HG03095 (cell line): Measurements from ENCODE around the gene VIPAS39.
"Not testable (repeated sequence)": the region's sequence is repeated elsewhere in the genome, so short reads cannot be mapped to it uniquely, and the experiment has no call there.

Experiments
- ATAC-seq: cut with Tn5 transposase; IDR thresholded peaks from one replicate; pipeline ENCODE4 v1.9.1; 2021; ENCODE audit warnings: moderate library complexity; ENCODE audit not compliant: unreplicated experiment

Gene VIPAS39

DNA sequence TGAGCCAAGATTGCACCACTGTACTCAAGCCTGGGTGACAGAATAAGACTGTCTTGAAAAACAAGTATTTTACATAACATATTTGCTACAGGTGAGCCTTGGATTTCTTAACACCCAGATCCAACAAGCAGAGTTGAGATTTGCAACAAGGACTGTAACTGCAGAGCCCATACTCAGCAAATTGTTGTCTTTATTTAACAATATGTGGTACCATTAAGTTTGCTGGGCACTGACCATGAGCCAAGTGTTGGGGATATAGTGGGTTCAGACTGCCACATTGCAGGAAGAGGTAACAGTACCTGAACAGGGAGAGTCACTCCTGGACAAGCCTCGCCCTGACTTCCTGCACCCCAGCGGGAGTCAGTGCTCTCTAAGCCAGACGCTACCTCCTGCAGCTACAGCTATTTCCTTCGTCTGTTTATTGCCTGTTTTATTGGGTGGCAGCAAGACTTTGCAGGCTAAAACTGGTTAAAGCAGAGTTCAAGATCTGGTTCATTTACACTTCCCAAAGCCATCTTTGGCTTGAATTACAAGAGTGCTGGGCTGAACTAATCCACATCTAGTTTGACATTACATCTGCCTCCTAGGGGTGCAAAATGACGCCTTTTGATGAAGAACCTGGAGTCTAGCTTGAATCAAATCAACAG, 12.9 kb upstream of the VIPAS39 start:
- no peak for ATAC-seq

DNA sequence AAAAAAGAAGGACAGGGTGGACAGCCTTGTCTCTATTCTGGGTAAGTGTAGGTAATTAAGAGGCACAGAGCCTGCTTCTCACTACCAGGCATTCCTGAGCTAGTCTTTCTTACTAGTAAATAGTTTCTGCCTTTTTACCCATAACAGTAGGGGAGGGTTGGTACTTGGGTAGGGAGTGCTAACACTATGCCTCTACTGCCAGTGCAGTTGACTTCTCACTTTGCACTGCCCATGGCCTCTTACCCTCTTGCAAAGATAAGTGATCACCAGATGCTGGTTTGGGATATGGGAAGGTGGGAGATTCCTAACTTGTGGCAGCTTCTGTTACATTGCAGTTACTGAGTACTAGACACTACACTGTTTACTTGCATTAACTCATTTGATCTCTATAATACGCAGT, 12.1 kb upstream of the VIPAS39 start:
- ATAC-seq: no peak

DNA sequence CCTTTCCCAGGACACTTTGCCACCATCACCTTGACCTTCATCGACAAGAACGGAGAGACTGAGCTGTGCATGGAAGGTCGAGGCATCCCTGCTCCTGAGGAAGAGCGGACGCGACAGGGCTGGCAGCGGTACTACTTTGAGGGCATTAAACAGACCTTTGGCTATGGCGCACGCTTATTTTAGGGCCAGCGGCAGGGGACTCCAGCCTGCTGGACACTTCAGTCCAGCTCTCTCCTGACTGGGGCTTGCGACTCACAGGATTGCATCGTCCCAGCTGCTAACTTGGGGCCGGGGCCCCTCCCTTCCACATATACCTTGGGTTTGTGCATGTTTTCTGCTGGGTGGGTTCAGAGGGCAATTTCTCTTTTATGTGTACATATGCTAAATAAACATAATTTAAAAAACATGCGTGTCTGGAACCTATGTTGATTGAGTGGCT, 11.7 kb upstream of the VIPAS39 start:
- ATAC-seq: no peak

DNA sequence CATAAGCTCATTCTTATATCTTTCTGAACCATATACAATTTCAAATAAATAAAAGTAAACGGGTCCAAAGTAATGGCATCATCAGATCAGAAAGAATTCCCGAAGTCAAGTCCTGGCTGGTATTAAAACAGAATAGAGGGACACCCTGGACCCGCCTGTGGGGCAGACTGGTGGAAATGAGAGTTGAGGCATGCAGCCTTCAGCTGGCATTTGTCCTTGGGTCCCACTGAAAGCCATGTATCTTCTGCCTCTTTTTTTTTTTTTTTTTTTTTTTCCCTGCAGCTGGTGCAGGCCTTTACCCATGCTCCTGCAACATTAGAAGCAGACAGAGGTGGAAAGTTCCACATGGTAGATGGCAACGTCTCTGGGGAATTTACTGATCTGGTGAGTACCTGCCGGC, 10.4 kb upstream of the VIPAS39 start:
- no peak for ATAC-seq

DNA sequence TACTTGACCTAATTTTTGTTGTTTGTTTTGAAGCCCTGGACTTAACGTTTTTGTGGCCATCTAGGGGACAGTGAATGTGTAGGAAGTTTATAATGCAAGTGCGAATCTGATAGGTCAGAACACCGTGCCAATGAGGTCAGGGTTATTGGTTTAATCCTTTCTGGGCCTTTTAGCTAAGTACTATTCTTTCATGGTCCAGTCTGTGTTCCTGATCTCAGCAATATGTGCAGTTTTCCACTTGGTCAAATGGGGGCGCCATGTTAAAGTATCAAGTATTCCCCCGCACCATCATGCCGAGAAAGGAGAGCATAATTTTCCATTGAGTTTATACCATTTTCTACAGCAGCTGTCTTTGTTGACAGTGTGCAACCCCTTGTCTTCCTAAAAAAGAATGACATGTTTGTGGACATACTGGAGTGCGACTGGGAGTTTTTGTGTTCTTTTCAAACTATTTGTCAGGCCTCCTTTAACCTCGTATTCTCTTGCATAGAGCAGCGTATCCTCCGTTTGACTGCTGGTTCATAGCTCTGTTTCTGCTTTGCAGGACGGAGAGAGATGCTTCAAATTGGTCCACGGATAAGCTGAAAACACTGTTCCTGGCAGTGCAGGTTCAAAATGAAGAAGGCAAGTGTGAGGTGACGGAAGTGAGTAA, 1.8 kb upstream of the VIPAS39 start:
- no peak for ATAC-seq

DNA sequence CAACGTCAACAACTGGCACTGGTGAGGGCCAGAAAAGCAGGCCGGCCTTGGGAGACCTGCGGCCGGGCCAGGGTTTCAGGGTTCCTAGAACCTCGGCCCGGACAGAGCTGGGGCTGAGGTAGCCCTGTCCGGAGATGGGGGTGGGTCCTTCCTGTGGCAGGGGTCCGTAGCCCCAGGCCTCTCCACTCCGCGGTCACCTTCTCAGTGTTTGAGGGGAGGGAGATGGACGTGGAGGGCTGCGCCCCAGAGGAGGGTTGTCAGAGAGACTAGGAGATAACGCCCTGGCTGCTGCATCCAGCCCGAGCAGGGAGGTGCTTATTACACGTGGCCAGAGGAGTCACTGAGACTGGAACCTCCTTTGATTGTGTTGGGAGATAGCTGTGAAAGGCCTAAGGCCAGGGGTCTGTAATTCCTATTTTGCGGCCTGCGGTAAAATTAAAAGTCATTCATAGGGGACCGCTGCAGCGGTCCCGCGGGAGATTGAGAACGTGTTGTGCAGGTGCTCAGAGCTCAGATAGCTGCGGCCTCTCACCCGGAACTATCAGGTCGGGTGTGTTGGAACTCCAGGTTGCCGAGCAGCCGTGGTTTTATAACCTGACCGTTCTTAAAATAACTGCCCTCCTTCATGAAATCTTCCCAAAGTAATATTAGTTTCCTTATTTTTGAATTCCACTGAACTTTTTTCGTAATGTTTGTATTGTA, 999 bp upstream of the VIPAS39 start:
- peak; percentile 18 for ATAC-seq

DNA sequence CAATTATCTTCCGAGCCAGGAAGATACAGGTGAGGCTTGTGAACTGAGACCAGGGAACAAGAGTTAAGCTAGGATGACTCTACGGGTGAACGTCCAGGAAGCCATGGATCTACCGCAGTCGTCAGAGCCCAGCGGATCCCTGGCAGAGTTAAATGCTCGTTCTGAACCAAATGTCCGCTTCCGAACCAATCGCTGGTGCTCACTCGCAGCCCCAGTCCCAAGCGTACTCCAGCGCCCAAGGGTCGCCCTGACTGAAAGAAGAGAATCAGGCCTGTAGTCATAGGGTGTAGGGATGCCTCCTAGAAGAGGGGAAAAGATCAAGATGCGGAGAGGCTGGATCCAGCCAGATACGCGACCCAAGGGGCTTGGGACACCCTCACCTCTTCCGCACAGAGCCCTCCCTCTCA, 283 bp downstream of the VIPAS39 start:
- peak; percentile 9 for ATAC-seq

DNA sequence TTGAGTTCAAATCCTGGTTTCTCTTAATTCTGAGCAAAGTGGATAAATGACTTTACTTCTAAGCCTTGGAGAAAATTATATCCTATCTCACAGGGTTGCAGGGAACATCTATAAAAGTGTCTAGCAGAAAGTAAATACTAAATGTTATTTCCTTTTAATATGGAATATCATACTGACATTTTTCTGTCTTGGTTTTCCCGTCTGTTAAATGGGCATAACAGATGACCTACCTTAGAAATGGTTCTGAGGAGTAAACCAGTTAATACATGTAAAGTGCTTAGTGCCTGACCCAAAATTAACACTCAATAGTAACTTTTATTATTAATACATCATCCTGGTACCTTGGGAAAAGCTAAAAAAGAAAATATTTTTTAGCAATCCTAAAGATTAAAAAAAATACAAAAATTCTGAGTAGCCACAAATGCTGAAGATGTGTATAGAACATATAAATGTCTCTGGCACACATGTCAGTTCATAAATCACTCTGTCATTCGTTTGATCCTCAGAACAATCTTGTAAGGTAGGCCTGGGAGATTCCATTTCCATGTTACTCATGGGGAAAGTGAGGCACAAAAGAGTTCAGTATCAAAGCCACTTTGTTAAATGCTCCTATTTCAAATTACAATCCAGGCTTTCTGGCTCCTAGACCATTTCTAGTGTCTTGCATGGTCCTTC, 1.3 kb downstream of the VIPAS39 start:
- no peak for ATAC-seq

DNA sequence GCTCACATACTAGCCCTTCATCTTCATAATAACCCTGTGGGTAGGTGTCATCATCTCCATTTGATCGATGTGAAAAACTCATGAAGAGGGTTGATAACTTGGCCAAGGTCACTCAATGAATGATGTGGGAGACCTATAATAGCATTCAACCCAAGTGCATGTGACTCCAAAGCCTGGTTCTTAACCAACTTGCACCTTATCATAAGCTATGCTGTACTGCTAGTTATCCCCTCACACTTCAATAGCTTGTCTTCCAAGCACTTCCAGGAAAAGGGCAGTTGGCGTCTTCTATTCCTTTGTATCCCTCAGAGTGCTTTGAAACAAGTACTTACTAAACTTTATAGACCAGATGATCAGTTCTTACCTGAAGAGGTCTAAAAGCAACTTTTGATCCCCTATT, 15.2 kb downstream of the VIPAS39 start:
- ATAC-seq: no peak

DNA sequence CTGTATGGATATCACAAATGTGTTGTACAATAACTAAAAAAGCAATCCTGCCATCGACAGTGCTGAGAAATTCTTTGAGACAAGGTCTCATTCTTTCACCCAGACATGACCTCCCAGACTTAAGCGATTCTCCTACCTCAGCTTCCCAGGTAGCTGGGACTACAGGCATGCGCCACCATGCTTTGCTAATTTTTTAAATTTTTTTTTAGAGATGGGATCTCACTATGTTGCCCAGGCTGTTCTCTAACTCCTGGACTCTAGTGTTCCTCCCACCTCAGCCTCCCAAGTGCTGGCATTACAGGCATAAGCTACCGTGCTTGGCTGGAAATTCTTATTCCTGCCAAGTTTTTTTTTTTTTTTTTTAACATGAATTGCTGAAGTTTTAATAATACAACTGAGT, 17.5 kb downstream of the VIPAS39 start:
- ATAC-seq: no peak

DNA sequence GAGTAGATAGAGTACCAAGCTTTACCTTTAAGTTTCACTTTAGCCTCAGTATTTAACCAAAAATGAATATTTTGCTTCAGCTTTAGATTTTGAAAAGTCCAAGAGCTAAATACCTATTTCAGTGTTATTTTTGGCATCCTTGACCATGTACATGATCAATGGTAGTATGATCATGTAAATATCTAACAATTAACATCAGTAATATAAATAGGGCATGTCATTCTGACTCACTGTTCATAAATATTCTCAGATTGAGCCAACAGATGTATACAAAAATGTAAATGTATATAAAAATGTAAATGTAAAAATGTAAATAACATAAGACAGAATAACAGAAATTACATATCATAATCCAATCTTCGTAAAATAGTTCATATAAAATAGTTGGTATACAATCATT, 18.8 kb downstream of the VIPAS39 start:
- no peak for ATAC-seq

DNA sequence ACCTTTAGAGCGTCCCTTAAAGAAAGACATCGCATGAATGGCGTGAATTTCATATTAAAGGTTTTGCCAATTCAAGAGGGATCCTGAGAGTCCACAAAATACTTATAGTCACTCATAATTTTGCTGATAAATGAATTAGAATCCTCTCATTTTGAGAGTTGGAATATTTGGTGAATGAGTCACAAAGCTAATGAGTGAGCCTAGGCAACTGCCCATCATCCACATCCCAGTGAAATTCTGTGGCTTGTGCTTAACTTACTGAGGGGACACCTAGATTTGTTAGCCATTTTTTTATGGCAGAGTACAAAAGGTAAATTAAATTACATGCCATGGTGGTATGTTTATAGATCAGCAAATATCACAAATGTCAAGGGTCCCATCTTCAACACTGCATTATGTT, 21.4 kb downstream of the VIPAS39 start:
- no peak for ATAC-seq

DNA sequence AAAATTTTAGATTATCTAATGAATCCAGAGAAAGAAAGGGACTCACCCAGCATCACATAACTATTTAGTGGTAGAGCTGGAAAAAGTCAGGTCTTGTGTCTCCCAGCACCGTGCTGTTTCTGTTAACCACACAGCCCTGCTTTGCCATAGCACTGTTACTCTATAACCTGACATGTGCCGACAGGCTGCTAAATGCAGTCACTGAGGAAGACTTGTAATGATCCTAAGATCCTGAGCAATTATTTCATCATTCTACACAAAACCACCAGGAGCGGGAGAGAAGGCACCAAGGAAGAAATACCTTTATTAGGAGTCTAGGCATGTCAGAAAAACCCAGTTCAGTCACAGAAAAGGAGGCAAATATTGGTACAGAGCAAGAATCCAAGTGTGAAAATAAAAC, 31.0 kb downstream of the VIPAS39 start:
- ATAC-seq: no peak

DNA sequence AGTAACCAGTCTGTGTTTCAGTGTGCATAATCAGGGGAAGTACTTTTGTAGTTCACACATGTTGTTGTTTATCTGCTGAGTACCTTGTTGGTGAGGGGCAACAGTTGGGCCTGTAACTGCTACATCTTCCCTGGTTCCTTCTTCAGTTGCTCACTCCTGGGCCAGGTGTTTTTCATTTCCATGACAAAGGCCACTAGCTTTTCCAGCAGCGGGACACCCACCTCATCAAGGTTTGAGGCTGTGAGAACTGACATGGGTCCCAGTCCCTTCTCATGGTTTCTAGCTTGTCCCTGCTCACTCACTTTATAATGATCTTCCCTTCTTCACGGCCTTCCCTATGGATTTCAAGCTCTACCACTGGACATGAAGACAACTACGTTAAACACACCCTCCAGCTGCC, 32.5 kb downstream of the VIPAS39 start:
- ATAC-seq: no peak

DNA sequence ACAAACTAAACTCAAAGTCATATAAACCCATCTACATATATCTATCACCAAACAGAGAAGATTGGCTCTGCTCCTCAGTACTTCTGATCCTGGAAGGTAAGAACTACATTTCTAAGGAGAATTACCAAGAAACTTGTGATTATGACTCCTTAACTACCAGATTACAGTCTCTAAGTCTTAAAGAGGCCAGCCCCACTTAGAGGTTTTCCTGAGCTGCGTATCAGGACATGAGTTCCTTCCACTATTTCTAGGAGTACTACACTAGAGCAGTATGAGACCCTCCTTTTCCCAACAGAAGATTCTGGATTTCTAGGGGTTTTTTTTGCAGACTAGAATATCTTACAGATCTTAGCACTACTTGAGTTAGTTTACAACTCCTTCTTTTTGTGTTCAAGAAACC, 34.0 kb downstream of the VIPAS39 start, which contains the start of gene NOXRED1:
TSS of gene NOXRED1 (minus strand) at position 101 of the 400 bp plus-strand sequence. CDS start 634 bp downstream, outside the sequence.
- ATAC-seq: no peak

DNA sequence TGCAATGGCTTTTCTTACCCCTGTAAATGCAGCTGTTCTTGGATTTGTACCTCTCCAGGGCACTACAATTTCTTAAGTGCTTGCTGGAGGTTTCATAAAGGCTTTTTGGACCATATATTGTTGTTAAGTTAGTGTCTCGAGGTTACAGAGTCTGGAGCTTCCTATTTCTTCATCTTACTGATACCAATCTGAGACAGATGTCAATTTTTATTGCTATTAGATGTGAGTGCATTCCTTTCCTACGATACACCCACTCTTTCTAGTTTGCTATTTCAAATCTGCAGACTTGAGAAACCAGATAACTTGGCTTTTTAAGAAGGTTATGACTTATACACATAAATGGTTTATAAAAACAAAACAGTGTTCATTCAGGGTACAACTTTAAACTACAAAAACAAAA, 36.2 kb downstream of the VIPAS39 start:
- no peak for ATAC-seq

DNA sequence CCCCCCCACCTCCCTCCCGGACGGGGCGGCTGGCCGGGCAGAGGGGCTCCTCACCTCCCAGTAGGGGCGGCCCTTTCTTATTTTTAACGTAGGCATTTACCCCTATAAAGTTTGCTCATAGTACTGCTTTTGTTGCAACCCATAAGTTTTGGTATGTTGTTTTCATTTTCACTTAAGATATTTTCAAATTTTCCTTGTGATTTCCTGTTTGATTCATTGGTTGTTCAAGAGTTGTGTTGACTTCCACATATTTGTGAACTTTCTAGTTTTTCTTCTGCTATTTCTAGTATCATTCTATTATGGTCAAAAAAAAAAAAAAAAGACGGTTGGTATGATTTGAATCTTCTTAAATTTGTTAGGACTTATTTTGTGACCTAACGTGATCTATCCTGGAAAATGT, 40.6 kb downstream of the VIPAS39 start:
- ATAC-seq: no peak

DNA sequence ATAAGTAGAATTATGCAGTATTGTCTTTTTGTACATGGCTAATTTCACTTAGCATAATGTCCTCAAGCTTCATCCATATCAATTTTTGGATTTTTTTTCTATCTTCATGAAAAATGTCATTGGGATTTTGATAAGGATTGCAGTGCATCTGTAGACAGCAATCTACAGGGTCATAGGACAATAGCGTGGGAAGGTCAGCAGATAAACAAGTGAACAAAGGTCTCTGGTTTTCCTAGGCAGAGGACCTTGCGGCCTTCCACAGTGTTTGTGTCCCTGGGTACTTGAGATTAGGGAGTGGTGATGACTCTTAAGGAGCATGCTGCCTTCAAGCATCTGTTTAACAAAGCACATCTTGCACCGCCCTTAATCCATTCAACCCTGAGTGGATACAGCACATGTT, 41.3 kb downstream of the VIPAS39 start:
- not testable (repeated sequence) for ATAC-seq

DNA sequence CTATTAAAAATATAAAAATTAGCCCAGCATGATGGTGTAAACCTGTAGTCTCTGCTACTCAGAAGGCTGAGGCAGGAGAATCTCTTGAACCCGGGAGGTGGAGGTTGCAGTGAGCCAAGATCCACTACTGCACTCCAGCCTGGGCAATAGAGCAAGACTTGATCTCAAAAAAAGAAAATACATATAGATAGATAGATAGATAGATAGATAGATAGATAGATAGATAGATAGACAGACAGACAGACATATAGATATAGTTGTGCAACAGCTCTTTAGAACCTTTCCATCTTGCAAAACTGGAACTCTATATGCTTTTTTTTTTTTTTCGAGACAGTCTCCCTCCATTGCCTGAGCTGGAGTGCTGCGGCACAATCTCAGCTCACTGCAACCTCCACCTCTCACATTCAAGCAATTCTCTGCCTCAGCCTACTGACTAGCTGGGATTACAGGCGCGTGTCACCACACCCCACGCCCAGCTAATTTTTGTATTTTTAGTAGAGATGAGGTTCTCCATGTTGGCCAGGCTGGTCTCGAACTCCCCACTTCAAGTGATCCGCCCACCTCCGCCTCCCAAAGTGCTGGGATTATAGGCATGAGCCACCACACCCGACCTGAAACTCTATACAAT, 41.9 kb downstream of the VIPAS39 start:
- not testable (repeated sequence) for ATAC-seq

DNA sequence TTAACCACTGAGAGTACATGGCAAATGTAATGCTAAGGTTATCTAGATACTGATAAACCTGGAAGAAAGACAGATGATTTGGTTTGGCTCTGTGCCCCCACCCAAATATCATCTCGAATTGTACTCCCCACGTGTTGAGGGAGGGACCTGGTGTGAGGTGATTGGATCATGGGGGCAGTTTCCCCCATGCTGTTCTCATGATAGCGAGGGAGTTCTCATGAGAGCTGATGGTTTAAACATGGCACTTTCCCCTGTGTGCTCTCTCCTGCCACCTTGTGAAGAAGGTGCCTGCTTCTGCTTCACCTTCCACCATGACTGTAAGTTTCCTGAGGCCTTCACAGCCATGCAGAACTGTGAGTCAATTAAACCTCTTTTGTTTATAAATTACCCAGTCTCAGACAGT, 48.3 kb downstream of the VIPAS39 start:
- ATAC-seq: no peak

DNA sequence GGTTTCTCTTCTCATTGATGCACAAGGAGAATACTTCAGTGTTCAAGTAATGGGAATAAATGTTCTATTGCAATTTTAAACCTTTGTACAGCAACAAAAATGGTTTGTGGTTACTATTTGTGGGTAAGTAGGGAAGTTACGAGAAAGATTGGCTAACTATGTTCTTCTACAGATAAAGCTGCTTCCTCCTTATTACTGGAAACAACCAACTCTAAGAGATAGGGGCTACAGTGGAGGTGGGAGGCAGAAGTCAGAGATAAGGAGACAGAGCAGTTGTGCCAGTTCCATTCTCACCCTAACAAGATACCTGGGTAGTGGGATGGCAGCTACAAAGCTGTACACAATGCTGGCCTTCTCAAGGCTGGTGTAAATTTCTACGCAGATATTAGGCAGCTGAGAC, 50.2 kb downstream of the VIPAS39 start:
- ATAC-seq: no peak
